ENCODE results near the gene PCSK5. TPM values are rescaled to one million over a fixed set of nuclear protein-coding genes. Genes with fewer than 3 reads are reported as not detected.

The PCSK5 gene
- total RNA-seq, 4 donors from 2014 or later, result 6.5 to 24.3 (median 12.4) TPM

GRCh38 chr9:76137931-76138330 lies 247.5 kb downstream of the PCSK5 start:
- Histone ChIP-seq H3K36me3 (no peaks in the 10 kb centered on the region), H3K4me1 (no peaks in the 10 kb centered on the region), H3K27me3 (no peaks in the 10 kb centered on the region), H3K27ac (no peak overlapping the region), H3K4me3 (no peak overlapping the region), H3K9me3 (no peaks in the 10 kb centered on the region)
- DNase-seq, result no peak
- TF ChIP-seq CTCF (IDR thresholded peaks at IDR 0.05) (no peak), POLR2A (IDR thresholded peaks at IDR 0.05) (no peak)
- intact Hi-C loops (cut with DNase I; ENCODE audit: low total_unique reads), result no loop called here

GRCh38 chr9:76138360-76138759 lies 247.9 kb downstream of the PCSK5 start:
- intact Hi-C loops (cut with DNase I; ENCODE audit: low total_unique reads), result no loop called here
- no peak for DNase-seq
- H3K27me3 ChIP-seq, result no peaks in the 10 kb centered on the region
- H3K4me1 ChIP-seq, result no peaks in the 10 kb centered on the region
- H3K4me3 ChIP-seq, result no peak overlapping the region
- H3K27ac ChIP-seq, result no peak overlapping the region
- TF ChIP-seq CTCF (IDR thresholded peaks at IDR 0.05) (no peak), POLR2A (IDR thresholded peaks at IDR 0.05) (no peak)
- no peaks in the 10 kb centered on the region for H3K9me3 ChIP-seq
- H3K36me3 ChIP-seq, result no peaks in the 10 kb centered on the region

GRCh38 chr9:76143834-76144233 lies 253.4 kb downstream of the PCSK5 start:
- Histone ChIP-seq H3K36me3 (no peaks in the 10 kb centered on the region), H3K4me1 (no peaks in the 10 kb centered on the region), H3K9me3 (no peaks in the 10 kb centered on the region), H3K27ac (no peak overlapping the region), H3K27me3 (no peaks in the 10 kb centered on the region), H3K4me3 (no peak overlapping the region)
- intact Hi-C loops (cut with DNase I; ENCODE audit: low total_unique reads), result no loop called here
- no peak for TF ChIP-seq CTCF (IDR thresholded peaks at IDR 0.05)
- no peak for TF ChIP-seq POLR2A (IDR thresholded peaks at IDR 0.05)
- DNase-seq, result no peak

GRCh38 chr9:76150013-76150412 lies 259.5 kb downstream of the PCSK5 start:
- Histone ChIP-seq H3K9me3 (no peaks in the 10 kb centered on the region), H3K27ac (no peak overlapping the region), H3K4me1 (no peaks in the 10 kb centered on the region), H3K36me3 (no peaks in the 10 kb centered on the region), H3K27me3 (no peaks in the 10 kb centered on the region), H3K4me3 (no peak overlapping the region)
- intact Hi-C loops (cut with DNase I; ENCODE audit: low total_unique reads), result no loop called here
- no peak for DNase-seq
- TF ChIP-seq CTCF (IDR thresholded peaks at IDR 0.05) (no peak), POLR2A (IDR thresholded peaks at IDR 0.05) (no peak)

GRCh38 chr9:76151267-76151666 lies 260.8 kb downstream of the PCSK5 start:
- H3K27me3 ChIP-seq, result no peaks in the 10 kb centered on the region
- intact Hi-C loops (cut with DNase I; ENCODE audit: low total_unique reads), result no loop called here

More at GRCh38 chr9:76151267-76151666, 260.8 kb downstream of the PCSK5 start:
- no peak for DNase-seq
- H3K4me1 ChIP-seq, result no peaks in the 10 kb centered on the region
- H3K27ac ChIP-seq, result no peak overlapping the region
- TF ChIP-seq POLR2A (IDR thresholded peaks at IDR 0.05) (no peak), CTCF (IDR thresholded peaks at IDR 0.05) (no peak)
- no peaks in the 10 kb centered on the region for H3K36me3 ChIP-seq
- no peaks in the 10 kb centered on the region for H3K9me3 ChIP-seq
- no peak overlapping the region for H3K4me3 ChIP-seq
